Gastrocnemius medialis (tissue), 4 donors: ENCODE data around the gene WWOX.

Experiments used
- CTCF ChIP-seq, 5 experiments: fragments of 450-650 bp in 3 of 5; fragments of 200-600 bp in 2 of 5; sonication (generic) in 2 of 5; IDR thresholded peaks in 4 of 5; conservative IDR thresholded peaks in 1 of 5; 1 replicate in 4 of 5; 2 replicates in 1 of 5; pipeline ENCODE4 v1.5.1; 2016 to 2019; ENCODE audit warnings: antibody characterized with exemption in 5 of 5, mild to moderate bottlenecking in 3 of 5, moderate library complexity in 3 of 5
- POLR2A ChIP-seq, 2 donors: fragments of 450-650 bp; IDR thresholded peaks; one replicate each; pipeline ENCODE4 v1.6.1; 2017; ENCODE audit warnings: antibody characterized with exemption in 2 of 2, mild to moderate bottlenecking in 2 of 2, moderate library complexity in 2 of 2

- TF ChIP-seq CTCF (IDR thresholded peaks at IDR 0.05 in 4 of 5, conservative IDR thresholded peaks at IDR 0.05 in 1 of 5), result no peak
- TF ChIP-seq POLR2A (IDR thresholded peaks at IDR 0.05), result no peak
These were observed 529.7 kb downstream of the WWOX start for GRCh38 chr16:78629173-78629572.
